ENCODE measurements around the gene PPFIA1.

Gene PPFIA1

DNA sequence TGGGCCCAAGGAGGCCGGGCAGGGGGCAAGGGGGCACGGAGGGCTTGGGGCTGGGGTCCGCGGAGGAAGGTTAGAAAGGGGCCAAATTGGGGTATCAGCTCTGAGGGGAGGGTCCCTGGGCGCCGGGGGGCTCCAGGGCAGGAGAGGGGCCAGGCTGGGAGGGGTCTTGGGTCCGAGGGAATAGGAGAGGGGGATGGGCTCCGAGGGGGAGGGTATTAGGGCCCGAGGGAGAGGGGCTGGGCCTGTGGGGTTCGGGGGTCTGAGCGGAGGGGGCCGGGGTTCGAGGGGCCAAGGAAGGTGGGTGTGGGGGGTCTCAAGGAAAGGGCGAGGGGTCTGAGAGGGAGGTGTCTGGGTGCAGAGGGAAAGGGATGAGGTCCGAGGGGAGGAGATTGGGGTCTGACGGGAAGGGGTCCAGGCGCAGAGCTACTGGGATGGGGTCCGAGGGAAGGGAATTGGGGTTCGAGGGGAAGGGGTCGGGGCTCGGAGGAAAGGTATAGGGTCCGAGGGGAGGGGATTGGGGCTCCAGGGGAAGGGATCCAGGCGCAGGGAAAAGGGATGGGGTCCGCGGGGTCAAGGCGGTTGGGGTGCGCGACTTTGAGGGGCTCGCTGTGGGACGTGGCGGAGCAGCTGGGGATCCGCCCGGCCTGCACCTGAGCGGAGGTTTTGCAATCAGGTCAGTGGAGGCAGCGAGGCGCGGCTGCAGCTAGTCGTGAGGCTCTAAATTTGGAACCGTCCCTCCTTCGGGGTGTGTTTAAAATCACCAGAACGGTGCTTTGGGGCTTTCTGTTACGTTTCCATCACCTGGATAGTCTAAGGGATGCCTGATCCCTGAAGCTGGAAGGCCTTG, 128.6 kb downstream of the PPFIA1 start:
- H2AFZ ChIP-seq (ENCODE audit: low read depth, low read length) = no peak overlapping the region
- H3K4me3 ChIP-seq (ENCODE audit: low read length) = peak overlapping the region; percentile 87
- H3K27ac ChIP-seq (ENCODE audit: low read length) = 0 out of 2 replicates have a peak overlapping the region, but pooled peaks have one; percentile 24
- no peak for TF ChIP-seq EZH2phosphoT487 (IDR thresholded peaks at IDR 0.05; ENCODE audit: low read depth)
- TF ChIP-seq, protein P1, sequence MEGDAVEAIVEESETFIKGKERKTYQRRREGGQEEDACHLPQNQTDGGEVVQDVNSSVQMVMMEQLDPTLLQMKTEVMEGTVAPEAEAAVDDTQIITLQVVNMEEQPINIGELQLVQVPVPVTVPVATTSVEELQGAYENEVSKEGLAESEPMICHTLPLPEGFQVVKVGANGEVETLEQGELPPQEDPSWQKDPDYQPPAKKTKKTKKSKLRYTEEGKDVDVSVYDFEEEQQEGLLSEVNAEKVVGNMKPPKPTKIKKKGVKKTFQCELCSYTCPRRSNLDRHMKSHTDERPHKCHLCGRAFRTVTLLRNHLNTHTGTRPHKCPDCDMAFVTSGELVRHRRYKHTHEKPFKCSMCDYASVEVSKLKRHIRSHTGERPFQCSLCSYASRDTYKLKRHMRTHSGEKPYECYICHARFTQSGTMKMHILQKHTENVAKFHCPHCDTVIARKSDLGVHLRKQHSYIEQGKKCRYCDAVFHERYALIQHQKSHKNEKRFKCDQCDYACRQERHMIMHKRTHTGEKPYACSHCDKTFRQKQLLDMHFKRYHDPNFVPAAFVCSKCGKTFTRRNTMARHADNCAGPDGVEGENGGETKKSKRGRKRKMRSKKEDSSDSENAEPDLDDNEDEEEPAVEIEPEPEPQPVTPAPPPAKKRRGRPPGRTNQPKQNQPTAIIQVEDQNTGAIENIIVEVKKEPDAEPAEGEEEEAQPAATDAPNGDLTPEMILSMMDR (IDR thresholded peaks at IDR 0.05; ENCODE audit: low read depth, low read length) = no peak
- H3K79me2 ChIP-seq (ENCODE audit: low read length) = peaks cover 32% of the 10 kb centered on the region
- no peaks in the 10 kb centered on the region for H3K9me3 ChIP-seq (ENCODE audit: insufficient read depth, low read length)
- H3K4me2 ChIP-seq (ENCODE audit: low read length) = peak overlapping the region; percentile 92
- peaks cover 9% of the 10 kb centered on the region; the same call in 1 of the 2 replicates for H3K27me3 ChIP-seq (ENCODE audit: low read depth, low read length)
- peaks cover 34% of the 10 kb centered on the region for H4K20me1 ChIP-seq (ENCODE audit: insufficient read depth, low read length)
- H3K9ac ChIP-seq (ENCODE audit: low read length) = peak overlapping the region; percentile 77
- H3K4me1 ChIP-seq (ENCODE audit: low read length) = peaks cover 13% of the 10 kb centered on the region
- peaks cover 19% of the 10 kb centered on the region for H3K36me3 ChIP-seq (replicated peaks; ENCODE audit: low read depth, low read length)

DNA sequence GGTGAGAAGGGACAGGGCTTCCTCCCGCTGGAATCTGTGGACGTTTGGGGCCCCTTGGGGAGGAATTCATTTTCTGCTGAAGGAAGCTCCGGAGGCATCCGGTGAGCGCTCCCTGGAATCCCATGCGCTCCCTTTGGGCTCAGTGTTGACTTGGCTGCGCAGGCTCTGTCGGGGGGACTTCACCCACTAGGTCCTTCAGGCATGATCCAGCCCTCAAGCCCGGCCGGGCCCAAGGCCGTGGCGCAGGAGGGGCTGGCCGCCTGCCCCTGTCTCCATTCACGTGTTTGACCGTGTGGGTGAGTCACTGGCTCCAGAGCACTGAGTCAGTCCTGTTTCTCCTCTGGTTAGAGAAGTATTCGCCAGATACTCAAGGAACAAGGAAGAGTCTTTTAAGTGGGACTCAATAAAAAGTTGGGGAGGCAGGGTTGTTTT, 129.2 kb downstream of the PPFIA1 start:
- H3K4me3 ChIP-seq (ENCODE audit: low read length) = peak overlapping the region; percentile 87; the same call in 1 of the 2 replicates
- peaks cover 17% of the 10 kb centered on the region for H3K36me3 ChIP-seq (replicated peaks; ENCODE audit: low read depth, low read length)
- peaks cover 34% of the 10 kb centered on the region for H3K79me2 ChIP-seq (ENCODE audit: low read length)
- no peaks in the 10 kb centered on the region for H3K9me3 ChIP-seq (ENCODE audit: insufficient read depth, low read length)
- peaks cover 13% of the 10 kb centered on the region for H3K4me1 ChIP-seq (ENCODE audit: low read length)
- no peak overlapping the region for H3K27ac ChIP-seq (ENCODE audit: low read length)
- H3K27me3 ChIP-seq (ENCODE audit: low read depth, low read length) = peaks cover 9% of the 10 kb centered on the region; the same call in 1 of the 2 replicates
- H2AFZ ChIP-seq (ENCODE audit: low read depth, low read length) = no peak overlapping the region
- TF ChIP-seq, protein P1 (IDR thresholded peaks at IDR 0.05; ENCODE audit: low read depth, low read length) = no peak
- TF ChIP-seq EZH2phosphoT487 (IDR thresholded peaks at IDR 0.05; ENCODE audit: low read depth) = no peak
- H4K20me1 ChIP-seq (ENCODE audit: insufficient read depth, low read length) = peaks cover 36% of the 10 kb centered on the region
- H3K9ac ChIP-seq (ENCODE audit: low read length) = no peak overlapping the region
- peak overlapping the region; percentile 92 for H3K4me2 ChIP-seq (ENCODE audit: low read length)

DNA sequence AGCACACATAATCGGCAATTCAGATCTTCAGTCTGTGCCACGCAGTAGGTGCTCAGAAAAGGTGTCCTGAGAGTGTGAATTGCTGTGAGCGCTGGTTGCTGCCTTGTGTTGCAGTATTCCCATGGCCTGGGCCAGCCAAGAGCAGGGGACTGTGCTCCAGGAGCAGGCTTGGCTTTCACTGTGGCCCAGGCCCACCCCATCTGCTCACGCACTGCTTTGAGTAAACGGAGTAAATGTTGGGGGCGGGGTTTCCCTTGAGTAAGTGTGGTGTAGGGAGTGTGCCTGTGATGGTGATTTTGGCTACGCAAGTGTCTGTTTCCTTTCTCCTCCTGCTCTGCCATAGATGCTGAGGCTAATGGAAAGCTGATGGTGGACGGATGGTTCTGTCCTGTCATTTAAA, 130.2 kb downstream of the PPFIA1 start:
- Histone ChIP-seq H3K4me1 (ENCODE audit: low read length) (peaks cover 13% of the 10 kb centered on the region), H3K4me2 (ENCODE audit: low read length) (no peak overlapping the region), H3K27ac (ENCODE audit: low read length) (no peak overlapping the region), H2AFZ (ENCODE audit: low read depth, low read length) (no peak overlapping the region), H3K79me2 (ENCODE audit: low read length) (peaks cover 34% of the 10 kb centered on the region), H3K36me3 (replicated peaks; ENCODE audit: low read depth, low read length) (peaks cover 25% of the 10 kb centered on the region), H3K27me3 (ENCODE audit: low read depth, low read length) (peaks cover 9% of the 10 kb centered on the region; the same call in 1 of the 2 replicates), H3K4me3 (ENCODE audit: low read length) (no peak overlapping the region), H3K9me3 (ENCODE audit: insufficient read depth, low read length) (no peaks in the 10 kb centered on the region), H4K20me1 (ENCODE audit: insufficient read depth, low read length) (peaks cover 42% of the 10 kb centered on the region), H3K9ac (ENCODE audit: low read length) (no peak overlapping the region)
- TF ChIP-seq, protein P1 (IDR thresholded peaks at IDR 0.05; ENCODE audit: low read depth, low read length) = no peak
- TF ChIP-seq EZH2phosphoT487 (IDR thresholded peaks at IDR 0.05; ENCODE audit: low read depth) = no peak

GRCh38 chr11:70402016-70402415, 131.5 kb downstream of the PPFIA1 start:
- Histone ChIP-seq H3K4me3 (ENCODE audit: low read length) (no peak overlapping the region), H3K79me2 (ENCODE audit: low read length) (peaks cover 32% of the 10 kb centered on the region), H2AFZ (ENCODE audit: low read depth, low read length) (no peak overlapping the region), H3K36me3 (replicated peaks; ENCODE audit: low read depth, low read length) (peaks cover 26% of the 10 kb centered on the region), H4K20me1 (ENCODE audit: insufficient read depth, low read length) (peaks cover 40% of the 10 kb centered on the region), H3K27ac (ENCODE audit: low read length) (no peak overlapping the region), H3K27me3 (ENCODE audit: low read depth, low read length) (peaks cover 9% of the 10 kb centered on the region; the same call in 1 of the 2 replicates), H3K4me1 (ENCODE audit: low read length) (peaks cover 11% of the 10 kb centered on the region), H3K9ac (ENCODE audit: low read length) (no peak overlapping the region), H3K4me2 (ENCODE audit: low read length) (no peak overlapping the region), H3K9me3 (ENCODE audit: insufficient read depth, low read length) (no peaks in the 10 kb centered on the region)
- no peak for TF ChIP-seq EZH2phosphoT487 (IDR thresholded peaks at IDR 0.05; ENCODE audit: low read depth)
- TF ChIP-seq, protein P1 (IDR thresholded peaks at IDR 0.05; ENCODE audit: low read depth, low read length) = no peak
